Measurements from ENCODE around the gene CSNK1G2.

Gene CSNK1G2

DNA sequence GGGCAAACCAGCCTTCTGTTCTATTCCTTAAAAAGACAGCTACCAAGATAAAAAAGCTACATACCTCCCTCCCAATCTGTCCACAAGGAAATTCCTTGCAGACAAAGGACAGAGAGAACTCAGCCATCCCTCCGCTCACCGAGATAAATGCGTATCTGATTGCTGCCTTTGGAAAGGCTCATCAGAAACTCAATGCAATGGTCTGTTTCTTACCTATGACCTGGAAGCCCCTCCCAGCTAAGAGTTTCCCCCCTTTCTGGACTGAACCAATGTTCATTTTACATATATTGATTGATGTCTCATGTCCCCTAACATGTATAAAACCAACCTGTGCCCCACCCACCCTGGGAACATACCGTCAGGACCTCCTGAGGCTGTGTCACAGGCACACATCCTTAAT lies 62.9 kb downstream of the CSNK1G2 start:
- Histone ChIP-seq H3K27ac (ENCODE audit: low read length) (no peak overlapping the region), H3K27me3 (replicated peaks; ENCODE audit: insufficient read depth, low read length) (no peaks in the 10 kb centered on the region), H3K4me1 (ENCODE audit: low read length) (no peaks in the 10 kb centered on the region), H3K9me2 (replicated peaks; ENCODE audit: insufficient read depth, low read length) (no peaks in the 10 kb centered on the region), H4K20me1 (ENCODE audit: insufficient read depth, low read length) (no peaks in the 10 kb centered on the region), H3K4me3 (ENCODE audit: low read length) (no peak overlapping the region), H3K36me3 (replicated peaks; ENCODE audit: insufficient read depth, low read length) (no peaks in the 10 kb centered on the region), H2AFZ (ENCODE audit: low read length) (no peak overlapping the region), H3K9ac (ENCODE audit: low read length) (no peak overlapping the region), H3K79me2 (ENCODE audit: low read length) (no peaks in the 10 kb centered on the region), H3K4me2 (ENCODE audit: low read depth, low read length) (no peak overlapping the region), H3K9me3 (replicated peaks; ENCODE audit: insufficient read depth, low read length) (no peaks in the 10 kb centered on the region), H3F3A (ENCODE audit: insufficient read depth, low read length) (no peaks in the 10 kb centered on the region)
- TF ChIP-seq, protein P1, sequence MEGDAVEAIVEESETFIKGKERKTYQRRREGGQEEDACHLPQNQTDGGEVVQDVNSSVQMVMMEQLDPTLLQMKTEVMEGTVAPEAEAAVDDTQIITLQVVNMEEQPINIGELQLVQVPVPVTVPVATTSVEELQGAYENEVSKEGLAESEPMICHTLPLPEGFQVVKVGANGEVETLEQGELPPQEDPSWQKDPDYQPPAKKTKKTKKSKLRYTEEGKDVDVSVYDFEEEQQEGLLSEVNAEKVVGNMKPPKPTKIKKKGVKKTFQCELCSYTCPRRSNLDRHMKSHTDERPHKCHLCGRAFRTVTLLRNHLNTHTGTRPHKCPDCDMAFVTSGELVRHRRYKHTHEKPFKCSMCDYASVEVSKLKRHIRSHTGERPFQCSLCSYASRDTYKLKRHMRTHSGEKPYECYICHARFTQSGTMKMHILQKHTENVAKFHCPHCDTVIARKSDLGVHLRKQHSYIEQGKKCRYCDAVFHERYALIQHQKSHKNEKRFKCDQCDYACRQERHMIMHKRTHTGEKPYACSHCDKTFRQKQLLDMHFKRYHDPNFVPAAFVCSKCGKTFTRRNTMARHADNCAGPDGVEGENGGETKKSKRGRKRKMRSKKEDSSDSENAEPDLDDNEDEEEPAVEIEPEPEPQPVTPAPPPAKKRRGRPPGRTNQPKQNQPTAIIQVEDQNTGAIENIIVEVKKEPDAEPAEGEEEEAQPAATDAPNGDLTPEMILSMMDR (IDR thresholded peaks at IDR 0.05; ENCODE audit: low read length), result no peak
- TF ChIP-seq EZH2 (optimal IDR thresholded peaks at IDR 0.05; ENCODE audit: low read depth, low read length) (no peak), EZH2phosphoT487 (IDR thresholded peaks at IDR 0.05; ENCODE audit: low read length) (no peak)
- no peak for DNase-seq

DNA sequence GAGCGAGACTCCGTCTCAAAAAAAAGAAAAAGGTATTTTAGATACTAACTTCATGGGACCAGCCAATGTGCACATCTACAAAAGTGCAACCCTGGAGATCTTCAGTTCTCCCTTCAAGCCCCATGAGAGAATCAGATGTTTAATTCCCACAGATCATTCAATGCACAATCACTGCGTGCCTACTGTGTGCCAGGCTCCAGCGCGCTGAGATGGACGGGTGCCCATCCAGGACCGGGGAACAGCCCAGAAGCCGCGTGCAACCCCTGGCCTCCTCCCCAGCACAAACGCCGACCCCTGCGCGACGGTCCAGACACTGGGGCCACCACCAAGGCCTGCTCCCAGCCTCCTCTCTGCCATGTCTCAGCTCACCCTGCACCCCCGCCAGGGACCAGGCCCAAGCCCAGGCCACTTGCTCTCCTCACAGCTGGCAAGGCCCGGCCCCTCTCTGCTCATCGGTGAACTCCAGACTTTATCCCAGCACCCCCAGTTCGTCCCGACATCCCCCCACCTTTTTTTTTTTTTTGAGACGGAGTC lies 69.2 kb downstream of the CSNK1G2 start:
- Histone ChIP-seq H3K36me3 (replicated peaks; ENCODE audit: insufficient read depth, low read length) (no peaks in the 10 kb centered on the region), H3K9ac (ENCODE audit: low read length) (no peak overlapping the region), H3K4me2 (ENCODE audit: low read depth, low read length) (no peak overlapping the region), H4K20me1 (ENCODE audit: insufficient read depth, low read length) (no peaks in the 10 kb centered on the region), H3K27me3 (replicated peaks; ENCODE audit: insufficient read depth, low read length) (no peaks in the 10 kb centered on the region), H3K9me3 (replicated peaks; ENCODE audit: insufficient read depth, low read length) (no peaks in the 10 kb centered on the region), H3K27ac (ENCODE audit: low read length) (no peak overlapping the region), H3K79me2 (ENCODE audit: low read length) (peaks cover 44% of the 10 kb centered on the region), H3K4me3 (ENCODE audit: low read length) (no peak overlapping the region), H2AFZ (ENCODE audit: low read length) (no peak overlapping the region), H3F3A (ENCODE audit: insufficient read depth, low read length) (no peaks in the 10 kb centered on the region), H3K4me1 (ENCODE audit: low read length) (no peaks in the 10 kb centered on the region), H3K9me2 (replicated peaks; ENCODE audit: insufficient read depth, low read length) (no peaks in the 10 kb centered on the region)
- DNase-seq, result no peak
- TF ChIP-seq EZH2 (optimal IDR thresholded peaks at IDR 0.05; ENCODE audit: low read depth, low read length), result no peak
- TF ChIP-seq, protein P1 (IDR thresholded peaks at IDR 0.05; ENCODE audit: low read length), result no peak
- TF ChIP-seq EZH2phosphoT487 (IDR thresholded peaks at IDR 0.05; ENCODE audit: low read length), result no peak

DNA sequence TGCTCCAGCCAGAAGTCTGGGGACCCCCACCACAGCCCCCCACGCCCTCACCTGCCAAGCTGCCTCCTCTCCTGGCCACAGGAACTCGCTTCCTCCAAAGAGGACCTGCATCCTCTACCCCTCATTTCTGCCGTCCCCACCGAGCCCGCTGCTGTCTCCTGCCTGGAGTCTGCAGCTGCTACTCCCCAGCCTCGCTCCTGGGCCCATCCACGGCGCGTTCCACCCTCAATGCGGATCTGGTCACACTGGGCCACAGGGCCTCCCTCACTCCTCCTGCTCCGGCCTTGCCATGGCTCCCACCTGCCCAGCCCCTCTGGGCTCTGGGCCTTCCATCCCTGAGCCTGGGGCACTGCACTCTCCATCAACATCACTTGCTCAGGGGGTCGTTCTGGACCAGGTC lies 70.2 kb downstream of the CSNK1G2 start:
- Histone ChIP-seq H3K9me3 (replicated peaks; ENCODE audit: insufficient read depth, low read length) (no peaks in the 10 kb centered on the region), H3K4me1 (ENCODE audit: low read length) (0 out of 2 replicates have a peak, but pooled peaks cover 2% of the 10 kb centered on the region), H3K27me3 (replicated peaks; ENCODE audit: insufficient read depth, low read length) (no peaks in the 10 kb centered on the region), H3K36me3 (replicated peaks; ENCODE audit: insufficient read depth, low read length) (no peaks in the 10 kb centered on the region), H3F3A (ENCODE audit: insufficient read depth, low read length) (no peaks in the 10 kb centered on the region), H3K9ac (ENCODE audit: low read length) (no peak overlapping the region), H3K79me2 (ENCODE audit: low read length) (peaks cover 46% of the 10 kb centered on the region), H4K20me1 (ENCODE audit: insufficient read depth, low read length) (no peaks in the 10 kb centered on the region), H3K27ac (ENCODE audit: low read length) (no peak overlapping the region), H3K4me2 (ENCODE audit: low read depth, low read length) (no peak overlapping the region), H3K4me3 (ENCODE audit: low read length) (no peak overlapping the region), H3K9me2 (replicated peaks; ENCODE audit: insufficient read depth, low read length) (no peaks in the 10 kb centered on the region), H2AFZ (ENCODE audit: low read length) (no peak overlapping the region)
- TF ChIP-seq EZH2phosphoT487 (IDR thresholded peaks at IDR 0.05; ENCODE audit: low read length) (no peak), EZH2 (optimal IDR thresholded peaks at IDR 0.05; ENCODE audit: low read depth, low read length) (no peak)
- TF ChIP-seq, protein P1 (IDR thresholded peaks at IDR 0.05; ENCODE audit: low read length), result no peak
- no peak for DNase-seq

Measured in MM.1S (cell line).